ENCODE data around the gene PLA2G2D.

- TF ChIP-seq POLR2A (IDR thresholded peaks at IDR 0.05), result no peak
- TF ChIP-seq, protein P1, sequence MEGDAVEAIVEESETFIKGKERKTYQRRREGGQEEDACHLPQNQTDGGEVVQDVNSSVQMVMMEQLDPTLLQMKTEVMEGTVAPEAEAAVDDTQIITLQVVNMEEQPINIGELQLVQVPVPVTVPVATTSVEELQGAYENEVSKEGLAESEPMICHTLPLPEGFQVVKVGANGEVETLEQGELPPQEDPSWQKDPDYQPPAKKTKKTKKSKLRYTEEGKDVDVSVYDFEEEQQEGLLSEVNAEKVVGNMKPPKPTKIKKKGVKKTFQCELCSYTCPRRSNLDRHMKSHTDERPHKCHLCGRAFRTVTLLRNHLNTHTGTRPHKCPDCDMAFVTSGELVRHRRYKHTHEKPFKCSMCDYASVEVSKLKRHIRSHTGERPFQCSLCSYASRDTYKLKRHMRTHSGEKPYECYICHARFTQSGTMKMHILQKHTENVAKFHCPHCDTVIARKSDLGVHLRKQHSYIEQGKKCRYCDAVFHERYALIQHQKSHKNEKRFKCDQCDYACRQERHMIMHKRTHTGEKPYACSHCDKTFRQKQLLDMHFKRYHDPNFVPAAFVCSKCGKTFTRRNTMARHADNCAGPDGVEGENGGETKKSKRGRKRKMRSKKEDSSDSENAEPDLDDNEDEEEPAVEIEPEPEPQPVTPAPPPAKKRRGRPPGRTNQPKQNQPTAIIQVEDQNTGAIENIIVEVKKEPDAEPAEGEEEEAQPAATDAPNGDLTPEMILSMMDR (IDR thresholded peaks at IDR 0.05), result no peak
These were observed 36.0 kb downstream of the PLA2G2D start for GRCh38 chr1:20083178-20083944.
